ENCODE data around the gene B4GALT3. TPM values are rescaled to one million over a fixed set of nuclear protein-coding genes. Genes with fewer than 3 reads are reported as not detected.

B4GALT3 gene
- total RNA-seq (10 to 100 TPM; 64.6 to 71.5 TPM), polyA plus RNA-seq (10 to 100 TPM; 55.9 to 60.5 TPM)

- Histone ChIP-seq H3K36me3 (ENCODE audit: insufficient read depth, low read length) (peaks cover 31% of the 10 kb centered on the region), H3K27ac (ENCODE audit: low read depth, low read length) (peak within 1 kb of the TSS; percentile 85), H3K9me3 (ENCODE audit: control insufficient read depth in 1 of 2, low read length in 2 of 2) (no peaks in the 10 kb centered on the region), H3K27me3 (ENCODE audit: insufficient read depth, low read length) (no peaks in the 10 kb centered on the region), H3K4me3 (ENCODE audit: low read length in 2 of 2) (peak within 1 kb of the TSS; percentile 90 to 97), H3K4me1 (ENCODE audit: insufficient read depth, low read length) (peaks cover 56% of the 10 kb centered on the region)
- Mint-ChIP-seq H3K4me1 (peaks cover 45 to 85% (median 68%) of the 10 kb centered on the region in 4 donors), H3K27me3 (no peaks in the 10 kb centered on the region), H3K36me3 (peaks cover 30 to 46% of the 10 kb centered on the region in 2 donors), H3K4me3 (peak within 1 kb of the TSS; percentile 98 to 100 (median 100)), H3K9me3 (no peaks in the 10 kb centered on the region), H3K27ac (peak within 1 kb of the TSS; percentile 95 to 100 (median 99))
- intact Hi-C loops (cut with micrococcal nuclease): loop anchor here (1.0 kb wide), 2 partner anchors 11 to 48 kb away; partner anchors contain the start of gene PPOX
- peak; percentile 89 to 94 (median 90) for DNase-seq
- ChIA-PET CTCF (ENCODE audit: partially characterized antibody) (interaction anchor here (1.0 to 4.3 kb wide), 5 partner anchors 8 to 48 kb away, joined by 3 to 48 read pairs (median 7); partner anchors contain the start of genes PPOX and TOMM40L), POLR2A (ENCODE audit: partially characterized antibody) (interaction anchor here (0.7 to 3.3 kb wide), 18 partner anchors 9 to 213 kb away, joined by 3 to 80 read pairs (median 6); partner anchors contain the start of genes F11R, NDUFS2, PPOX and SDHC)
Measured at GRCh38 chr1:161177112-161177935, at the start of gene B4GALT3. TSS of gene B4GALT3 (minus strand) at chr1:161177507. CDS start at chr1:161176060, 1,447 bp downstream.

GRCh38 chr1:161226759-161227158 is 49.5 kb upstream of the B4GALT3 start:
- DNase-seq: no peak
- H3K36me3 ChIP-seq (ENCODE audit: insufficient read depth, low read length): peaks cover 24% of the 10 kb centered on the region
- Mint-ChIP-seq H3K27ac (peak overlapping the region in 5 of 7 donors; percentile 25 to 96 (median 90)), H3K27me3 (no peaks in the 10 kb centered on the region), H3K9me3 (no peaks in the 10 kb centered on the region), H3K4me3 (peak overlapping the region; percentile 67 to 100 (median 98)), H3K4me1 (peaks cover 20 to 37% (median 29%) of the 10 kb centered on the region in 4 donors), H3K36me3 (peaks cover 4 to 32% of the 10 kb centered on the region in 2 donors)
- peak overlapping the region; percentile 63 for H3K27ac ChIP-seq (ENCODE audit: low read depth, low read length)
- no peaks in the 10 kb centered on the region for H3K27me3 ChIP-seq (ENCODE audit: insufficient read depth, low read length)
- POLR2A ChIA-PET (ENCODE audit: partially characterized antibody): interaction anchor here (1.2 to 5.1 kb wide), 10 partner anchors 24 to 181 kb away, joined by 3 to 112 read pairs (median 13); partner anchors contain the start of genes DEDD, NDUFS2, UFC1 and USF1
- H3K4me3 ChIP-seq (ENCODE audit: low read length in 2 of 2): peak overlapping the region; percentile 67 to 91
- CTCF ChIA-PET (ENCODE audit: partially characterized antibody): interaction anchor here (1.3 to 13.2 kb wide), 17 partner anchors 10 to 171 kb away, joined by 3 to 245 read pairs (median 40); partner anchors contain the start of genes CFAP126, DEDD, FCER1G and NDUFS2
- H3K9me3 ChIP-seq (ENCODE audit: control insufficient read depth in 1 of 2, low read length in 2 of 2): no peaks in the 10 kb centered on the region
- H3K4me1 ChIP-seq (ENCODE audit: insufficient read depth, low read length): peaks cover 28% of the 10 kb centered on the region
- intact Hi-C loops (cut with micrococcal nuclease): loop anchor here (1.0 to 10.0 kb wide), 6 partner anchors 65 to 518 kb away; partner anchors contain the start of genes CFAP126, DUSP12 and SDHC

- Mint-ChIP-seq H3K27ac (peak overlapping the region; percentile 89 to 98 (median 97)), H3K4me3 (peak overlapping the region; percentile 96 to 100 (median 98)), H3K4me1 (peaks cover 20 to 37% (median 29%) of the 10 kb centered on the region in 4 donors), H3K27me3 (no peaks in the 10 kb centered on the region), H3K36me3 (peaks cover 4 to 32% of the 10 kb centered on the region in 2 donors), H3K9me3 (no peaks in the 10 kb centered on the region)
- CTCF ChIA-PET (ENCODE audit: partially characterized antibody): interaction anchor here (0.7 to 13.2 kb wide), 33 partner anchors 10 to 229 kb away, joined by 3 to 245 read pairs (median 8); partner anchors contain the start of genes ADAMTS4, B4GALT3, CFAP126 and DEDD
- H3K4me1 ChIP-seq (ENCODE audit: insufficient read depth, low read length): peaks cover 28% of the 10 kb centered on the region
- H3K4me3 ChIP-seq (ENCODE audit: low read length in 2 of 2): peak overlapping the region; percentile 67 to 91
- POLR2A ChIA-PET (ENCODE audit: partially characterized antibody): interaction anchor here (0.6 to 5.1 kb wide), 24 partner anchors 11 to 181 kb away, joined by 3 to 112 read pairs (median 8); partner anchors contain the start of genes ARHGAP30, DEDD, FCER1G and NDUFS2
- H3K27me3 ChIP-seq (ENCODE audit: insufficient read depth, low read length): no peaks in the 10 kb centered on the region
- intact Hi-C loops (cut with micrococcal nuclease): loop anchor here (2.0 to 10.0 kb wide), 3 partner anchors 88 to 518 kb away; partner anchors contain the start of genes CFAP126, DUSP12 and SDHC
- H3K9me3 ChIP-seq (ENCODE audit: control insufficient read depth in 1 of 2, low read length in 2 of 2): no peaks in the 10 kb centered on the region
- peak overlapping the region; percentile 63 for H3K27ac ChIP-seq (ENCODE audit: low read depth, low read length)
- H3K36me3 ChIP-seq (ENCODE audit: insufficient read depth, low read length): peaks cover 24% of the 10 kb centered on the region
- peak in 1 of 5 donors; percentile 4 for DNase-seq
Measured at GRCh38 chr1:161226320-161226711, 49.0 kb upstream of the B4GALT3 start.

GRCh38 chr1:161225534-161226319 is 48.4 kb upstream of the B4GALT3 start, which contains the start of gene TOMM40L:
TSS of gene TOMM40L (plus strand) at chr1:161226060. CDS start at chr1:161226490, 430 bp downstream.
- Mint-ChIP-seq H3K4me3 (peak within 1 kb of the TSS; percentile 96 to 100 (median 98)), H3K36me3 (peaks cover 4 to 30% of the 10 kb centered on the region in 2 donors), H3K27me3 (no peaks in the 10 kb centered on the region), H3K9me3 (no peaks in the 10 kb centered on the region), H3K27ac (peak within 1 kb of the TSS; percentile 89 to 98 (median 97)), H3K4me1 (peaks cover 20 to 37% (median 29%) of the 10 kb centered on the region in 4 donors)
- ChIA-PET CTCF (ENCODE audit: partially characterized antibody) (interaction anchor here (0.7 to 13.2 kb wide), 37 partner anchors 9 to 228 kb away, joined by 3 to 245 read pairs (median 7); partner anchors contain the start of genes ADAMTS4, ARHGAP30, B4GALT3 and CFAP126), POLR2A (ENCODE audit: partially characterized antibody) (interaction anchor here (0.6 to 5.1 kb wide), 31 partner anchors 8 to 180 kb away, joined by 3 to 112 read pairs (median 6); partner anchors contain the start of genes ARHGAP30, CFAP126, DEDD and FCER1G)
- H3K27ac ChIP-seq (ENCODE audit: low read depth, low read length): peak within 1 kb of the TSS; percentile 63
- DNase-seq: peak; percentile 85 to 97 (median 95)
- H3K4me3 ChIP-seq (ENCODE audit: low read length in 2 of 2): peak within 1 kb of the TSS; percentile 67 to 91
- H3K9me3 ChIP-seq (ENCODE audit: control insufficient read depth in 1 of 2, low read length in 2 of 2): no peaks in the 10 kb centered on the region
- H3K4me1 ChIP-seq (ENCODE audit: insufficient read depth, low read length): peaks cover 28% of the 10 kb centered on the region
- intact Hi-C loops (cut with micrococcal nuclease): loop anchor here (1.0 to 10.0 kb wide), 10 partner anchors 15 to 519 kb away; partner anchors contain the start of genes B4GALT3, CFAP126, DEDD and DUSP12
- H3K36me3 ChIP-seq (ENCODE audit: insufficient read depth, low read length): peaks cover 24% of the 10 kb centered on the region
- no peaks in the 10 kb centered on the region for H3K27me3 ChIP-seq (ENCODE audit: insufficient read depth, low read length)

GRCh38 chr1:161225178-161225533 is 47.8 kb upstream of the B4GALT3 start:
- H3K27me3 Mint-ChIP-seq: no peaks in the 10 kb centered on the region
- H3K27ac Mint-ChIP-seq: peak overlapping the region; percentile 83 to 98 (median 97)
- Histone ChIP-seq H3K36me3 (ENCODE audit: insufficient read depth, low read length) (peaks cover 20% of the 10 kb centered on the region), H3K4me3 (ENCODE audit: low read length in 2 of 2) (no peak overlapping the region), H3K27ac (ENCODE audit: low read depth, low read length) (peak overlapping the region; percentile 39), H3K27me3 (ENCODE audit: insufficient read depth, low read length) (no peaks in the 10 kb centered on the region), H3K4me1 (ENCODE audit: insufficient read depth, low read length) (peaks cover 28% of the 10 kb centered on the region), H3K9me3 (ENCODE audit: control insufficient read depth in 1 of 2, low read length in 2 of 2) (no peaks in the 10 kb centered on the region)
- ChIA-PET POLR2A (ENCODE audit: partially characterized antibody) (interaction anchor here (0.6 to 5.1 kb wide), 28 partner anchors 8 to 175 kb away, joined by 3 to 112 read pairs (median 7); partner anchors contain the start of genes ARHGAP30, CFAP126, DEDD and FCER1G), CTCF (ENCODE audit: partially characterized antibody) (interaction anchor here (0.7 to 13.2 kb wide), 31 partner anchors 9 to 228 kb away, joined by 3 to 245 read pairs (median 8); partner anchors contain the start of genes ADAMTS4, ARHGAP30, B4GALT3 and CFAP126)
- H3K9me3 Mint-ChIP-seq: no peaks in the 10 kb centered on the region
- peaks cover 20 to 37% (median 29%) of the 10 kb centered on the region in 4 donors for H3K4me1 Mint-ChIP-seq
- DNase-seq: peak in 1 of 5 donors; percentile 41
- H3K4me3 Mint-ChIP-seq: peak overlapping the region in 3 of 8 donors; percentile 96 to 100 (median 99)
- intact Hi-C loops (cut with micrococcal nuclease): loop anchor here (1.0 to 10.0 kb wide), 9 partner anchors 15 to 520 kb away; partner anchors contain the start of genes B4GALT3, CFAP126, DEDD and DUSP12
- H3K36me3 Mint-ChIP-seq: peaks cover 4 to 24% of the 10 kb centered on the region in 2 donors

Measured in CD4-positive, alpha-beta memory T cell (primary cell).